GM18498 (cell line): Measurements from ENCODE around the gene NAT9.

Experiments used
- ATAC-seq: cut with Tn5 transposase; IDR thresholded peaks from one replicate; pipeline ENCODE4 v1.9.1; 2021; ENCODE audit warnings: mild to moderate bottlenecking, moderate library complexity; ENCODE audit not compliant: unreplicated experiment

NAT9 gene

DNA sequence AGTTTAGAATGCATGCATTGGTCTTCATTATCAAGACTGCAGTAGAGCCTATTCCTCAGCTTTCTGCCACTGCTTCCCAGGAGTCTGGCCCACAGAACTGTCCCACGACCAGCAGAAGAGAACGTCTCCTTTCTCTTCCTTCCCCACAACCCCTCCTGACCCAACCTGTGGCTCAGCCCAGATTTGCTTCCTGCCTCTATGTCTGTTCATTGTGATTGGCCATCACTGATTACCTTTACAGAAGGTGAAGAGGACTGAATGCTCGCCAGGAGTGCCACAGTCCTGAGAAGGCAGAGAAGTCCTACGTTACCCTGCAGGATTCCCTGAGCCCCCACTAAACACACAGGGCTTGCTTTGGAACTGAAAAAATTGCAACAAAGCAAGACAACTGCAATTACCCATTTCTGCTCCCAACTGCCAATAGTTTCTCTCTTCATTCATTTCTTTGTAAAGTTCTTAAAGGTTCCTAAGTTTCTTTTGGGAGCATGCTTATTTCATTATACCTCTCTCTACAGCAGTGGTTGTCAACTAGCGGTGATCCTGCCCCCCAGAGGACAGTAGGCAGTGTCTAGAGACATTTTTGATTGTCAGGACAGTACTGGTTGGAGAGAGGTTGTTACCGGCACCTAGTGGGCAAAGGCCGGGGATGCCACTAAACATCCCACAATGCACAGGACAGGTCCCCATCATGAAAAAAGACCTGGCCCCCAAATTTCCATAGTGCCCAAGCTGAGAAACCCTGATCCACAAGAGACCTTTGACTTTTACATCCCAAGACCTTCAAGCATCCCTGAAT is 4.5 kb upstream of the NAT9 start:
- no peak for ATAC-seq

DNA sequence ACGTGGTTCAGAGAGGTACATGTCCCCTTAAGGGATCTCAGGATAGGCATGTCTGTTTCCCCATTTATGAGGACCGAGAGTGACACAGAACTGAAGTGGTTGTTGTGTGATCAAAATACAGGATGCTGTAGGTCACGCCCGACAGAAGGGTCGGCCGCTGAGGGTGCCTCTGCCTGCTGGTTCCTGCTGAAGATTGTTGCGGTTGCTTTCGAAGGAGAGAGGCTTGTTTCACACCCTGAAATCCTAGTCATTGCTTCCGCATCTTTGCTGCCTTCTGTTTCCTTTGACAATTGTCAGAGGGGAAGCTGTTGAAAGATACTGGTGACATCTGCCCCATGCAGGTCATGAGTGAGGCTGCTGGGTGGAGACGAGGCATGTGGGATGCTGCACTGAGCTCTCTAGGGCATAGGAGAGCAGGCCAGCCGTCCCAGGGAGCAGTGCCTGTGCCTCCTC is 3.8 kb upstream of the NAT9 start:
- ATAC-seq, result peak; percentile 34

DNA sequence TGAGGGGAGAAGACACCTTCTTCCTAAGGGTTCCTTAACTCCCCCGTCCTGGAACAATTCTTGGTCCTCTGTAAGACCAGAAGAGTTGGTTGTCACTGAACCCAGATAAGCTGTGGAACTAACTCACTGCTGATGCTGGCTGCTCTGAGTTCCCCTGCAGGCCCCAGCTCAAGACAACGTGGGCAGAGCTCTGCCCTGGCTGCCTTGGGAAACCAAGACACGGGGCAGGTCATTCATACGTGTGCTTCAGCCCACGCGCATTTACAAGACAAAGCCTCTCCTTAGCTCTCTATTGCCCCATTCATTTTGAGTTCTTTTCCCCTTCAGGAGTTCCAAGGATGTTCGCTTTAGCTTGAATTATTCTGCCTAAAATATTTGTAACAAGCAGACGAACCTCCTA is 3.4 kb upstream of the NAT9 start:
- ATAC-seq, result no peak

DNA sequence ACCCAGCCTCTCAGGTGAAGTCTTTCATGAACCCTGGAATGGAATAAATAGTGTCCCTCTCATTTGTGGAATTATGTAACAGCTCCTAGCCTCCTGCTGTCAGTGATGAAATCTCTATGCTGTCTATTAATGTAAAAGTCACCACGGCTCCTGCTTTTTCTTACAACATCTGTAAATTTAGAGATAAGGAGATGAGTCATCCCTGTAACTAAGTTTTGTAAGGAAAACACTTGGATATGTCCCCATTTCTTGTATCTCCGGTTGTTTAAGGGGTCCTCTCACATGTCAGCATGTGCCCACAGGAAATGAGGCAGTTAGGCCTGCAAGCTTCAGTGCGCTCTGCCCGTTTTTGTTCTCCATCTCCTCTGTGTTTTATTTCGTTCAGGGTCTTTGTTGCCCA is 2.8 kb upstream of the NAT9 start:
- ATAC-seq, result no peak

DNA sequence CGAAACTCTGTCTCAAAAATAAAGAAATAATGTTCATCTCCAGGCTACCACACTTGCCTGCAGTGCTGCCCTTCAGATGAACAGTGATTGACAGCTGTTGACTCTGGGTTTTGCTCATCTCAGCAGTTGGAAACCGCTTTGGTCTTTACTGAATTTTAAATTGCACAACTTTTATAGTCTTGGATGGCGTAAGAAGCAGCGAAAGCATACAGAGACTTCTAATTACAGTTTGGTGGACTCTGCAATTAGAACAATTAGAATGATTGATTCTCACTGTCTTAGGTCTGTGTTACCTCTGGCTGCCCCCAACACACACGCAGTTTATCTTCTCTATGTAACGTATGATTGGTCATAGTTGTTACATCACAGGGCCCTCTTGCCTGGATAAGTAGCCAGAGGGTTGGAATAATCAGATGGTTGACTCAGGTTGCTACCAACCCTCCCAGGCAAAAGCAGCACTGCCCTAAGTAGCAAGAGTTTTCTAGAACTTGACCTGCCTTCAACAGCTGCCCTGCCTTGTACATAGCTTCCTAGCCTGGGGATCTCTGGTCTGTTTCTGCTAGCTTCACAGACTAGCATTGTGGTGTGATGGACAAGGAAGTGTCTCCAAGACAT is 1.9 kb upstream of the NAT9 start:
- ATAC-seq, result no peak

DNA sequence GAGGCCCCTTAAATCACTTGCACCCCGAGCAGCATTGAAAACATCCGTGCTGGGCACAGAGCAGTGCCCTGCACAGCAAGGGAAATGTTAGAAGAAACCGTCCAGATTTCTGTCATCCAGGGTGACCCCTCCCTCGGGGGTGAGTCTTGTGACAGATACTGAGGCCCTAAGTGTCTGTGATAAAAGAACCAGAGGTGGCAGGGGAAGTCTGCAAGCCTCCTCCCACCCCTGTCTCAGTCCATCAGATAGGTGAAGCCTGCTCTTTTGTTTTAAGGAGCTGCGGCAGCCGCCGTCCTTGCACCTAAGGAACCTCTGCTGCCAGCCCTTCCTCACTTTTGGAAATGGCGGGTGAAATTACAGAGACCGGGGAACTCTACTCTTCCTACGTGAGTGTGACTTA is 845 bp upstream of the NAT9 start:
- no peak for ATAC-seq

DNA sequence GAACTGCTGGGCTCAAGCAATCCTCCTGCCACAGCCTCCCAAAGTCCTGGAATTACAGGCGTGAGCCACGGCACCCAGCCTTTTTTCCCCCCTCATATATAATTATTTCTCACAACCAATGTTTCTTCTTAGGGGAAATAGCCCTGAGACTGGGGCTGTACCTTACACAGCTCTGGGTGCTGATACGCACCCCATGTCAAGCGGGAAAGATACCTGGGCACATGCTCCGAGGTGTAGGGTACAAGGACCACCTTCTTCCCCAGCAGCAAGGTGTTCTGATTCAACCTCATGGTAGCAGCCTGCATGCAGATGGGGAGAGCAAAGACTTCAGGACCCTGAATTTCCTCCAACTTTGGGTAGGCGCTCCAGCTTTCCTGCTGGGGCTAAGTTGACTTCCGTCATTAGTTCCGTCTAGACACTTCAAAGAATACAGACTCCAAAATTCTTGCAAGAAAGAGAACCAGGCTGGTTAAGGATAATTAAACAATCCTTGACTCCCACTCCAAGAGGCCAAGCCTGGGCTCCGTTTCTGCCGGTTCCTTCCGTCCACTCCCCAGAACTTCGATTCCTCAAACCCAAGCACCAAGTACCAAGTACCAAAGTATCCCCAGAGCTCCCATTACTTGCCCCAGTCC is 619 bp downstream of the NAT9 start:
- ATAC-seq, result no peak

DNA sequence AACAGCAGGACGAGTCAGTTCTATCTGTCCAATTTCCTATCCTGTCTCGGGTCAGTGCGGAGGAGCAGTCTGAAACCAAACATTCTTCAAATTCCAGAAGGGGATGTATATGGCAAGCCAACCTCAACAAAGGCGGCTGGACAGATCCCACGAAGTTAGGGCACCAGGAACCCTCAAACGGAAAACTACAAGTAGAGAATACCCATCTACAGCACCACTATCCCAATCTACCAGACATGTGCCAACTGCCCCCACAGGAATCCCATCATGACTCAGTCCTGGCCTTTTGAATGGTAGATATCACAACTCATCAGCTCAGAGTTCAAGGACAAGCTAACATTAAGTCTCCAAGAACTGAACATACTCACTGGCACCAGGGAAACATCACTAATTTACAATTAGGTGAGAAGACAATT is 2.3 kb downstream of the NAT9 start:
- no peak for ATAC-seq

DNA sequence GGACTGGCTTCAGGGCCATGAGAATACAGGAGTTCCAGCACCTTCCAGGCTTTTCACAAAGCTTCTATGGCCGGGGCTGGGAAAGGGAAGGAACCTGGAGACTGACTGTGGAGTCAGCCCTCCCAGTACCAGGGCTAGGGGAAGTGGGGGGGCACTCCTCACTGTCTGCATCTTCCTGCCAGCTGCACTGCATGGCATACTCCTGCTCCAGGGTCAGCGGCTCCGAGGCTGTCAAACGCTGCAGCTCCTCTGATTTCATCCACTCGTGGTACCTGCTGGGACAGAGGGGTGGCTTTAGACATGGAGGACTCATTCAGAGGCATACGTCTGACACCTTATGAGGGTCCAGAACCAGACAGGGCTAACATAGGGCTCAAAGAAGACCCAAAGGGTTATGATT is 2.7 kb downstream of the NAT9 start:
- ATAC-seq, result no peak

DNA sequence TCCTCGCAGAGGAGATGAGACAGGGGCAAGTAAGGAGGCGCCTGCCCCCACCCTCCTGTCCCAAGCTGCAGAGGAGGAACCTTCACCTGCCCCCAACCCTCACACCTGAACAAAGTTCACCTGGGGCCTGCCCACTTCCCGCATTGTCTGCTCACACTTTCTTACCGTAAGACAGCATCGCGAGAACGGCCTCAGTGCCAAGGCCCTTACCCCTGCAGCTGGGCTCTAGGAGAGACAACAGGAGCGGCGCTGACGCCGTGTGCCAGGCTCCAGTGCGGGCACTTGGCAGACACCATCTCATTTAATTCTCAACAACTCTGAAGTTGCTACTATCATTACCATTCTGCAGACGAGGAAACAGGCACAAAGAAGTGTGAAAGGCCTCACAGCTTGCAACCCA is 4.1 kb downstream of the NAT9 start:
- ATAC-seq, result no peak

DNA sequence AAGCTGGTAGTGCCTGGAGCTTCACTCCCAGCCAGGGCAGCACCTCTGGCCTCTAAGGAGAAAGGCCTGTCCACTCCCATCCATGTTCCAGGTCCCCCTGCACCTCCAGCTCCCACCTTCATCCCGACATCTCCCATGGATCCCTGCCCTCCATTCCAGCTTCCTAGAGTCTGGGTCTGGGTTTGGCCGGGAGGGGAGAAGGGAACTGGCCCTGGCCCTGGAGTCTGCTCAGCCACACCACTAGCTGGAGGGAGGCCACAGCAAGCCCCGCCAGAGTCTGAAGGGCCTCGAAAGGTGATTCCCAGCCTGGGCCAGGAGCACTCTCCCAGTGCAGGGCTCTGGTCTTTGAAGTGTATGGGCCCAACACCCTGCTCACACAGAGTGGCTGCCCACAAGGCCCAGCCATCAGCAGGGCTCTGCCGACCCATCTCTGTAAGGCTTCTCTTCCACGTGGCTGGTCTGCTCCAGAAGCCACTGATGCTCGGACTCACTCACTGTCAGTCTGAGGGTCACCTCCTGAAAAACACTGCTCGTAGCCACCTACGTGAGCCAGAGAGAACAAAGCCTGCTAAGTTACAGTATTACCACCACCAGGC is 4.7 kb downstream of the NAT9 start:
- ATAC-seq, result no peak

DNA sequence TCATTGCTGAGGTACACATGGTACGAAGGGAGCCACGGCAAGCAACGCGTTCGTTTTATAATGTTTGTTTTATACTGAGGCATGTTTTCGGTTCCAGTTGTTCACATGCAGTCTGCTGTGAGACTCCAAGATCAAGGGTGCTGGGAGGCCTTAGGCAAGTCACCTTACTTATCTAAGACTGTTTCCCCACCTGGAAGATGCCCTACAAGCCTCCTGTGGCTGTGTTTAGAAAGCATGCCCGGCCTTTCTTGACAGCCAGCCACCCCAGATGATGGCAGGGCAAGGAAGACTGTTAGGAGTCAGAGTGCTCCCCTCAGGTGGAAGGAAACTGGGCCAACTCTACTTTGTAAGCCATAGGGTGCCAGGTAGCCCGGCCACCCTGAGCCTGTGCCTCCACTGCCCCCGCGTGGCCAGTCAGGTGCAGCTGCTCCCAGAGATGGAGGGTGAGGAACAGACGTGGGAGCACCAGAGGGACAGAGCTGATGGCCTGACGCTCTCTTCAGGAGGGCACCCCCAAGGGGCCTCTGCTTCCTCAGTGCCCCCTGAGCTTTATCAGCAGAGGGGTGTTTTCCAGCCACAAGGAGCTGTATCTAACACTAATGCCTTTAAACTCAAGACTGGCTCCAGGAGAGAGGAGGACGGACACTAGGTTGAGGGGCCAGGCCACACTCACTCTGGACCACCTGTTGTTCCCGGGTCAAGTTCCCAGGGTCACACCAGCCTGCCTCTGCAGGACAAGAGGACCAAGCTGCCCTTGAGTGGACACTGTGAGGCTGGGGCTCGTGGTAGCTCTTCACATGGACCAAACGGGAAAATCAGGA is 5.4 kb downstream of the NAT9 start:
- no peak for ATAC-seq

DNA sequence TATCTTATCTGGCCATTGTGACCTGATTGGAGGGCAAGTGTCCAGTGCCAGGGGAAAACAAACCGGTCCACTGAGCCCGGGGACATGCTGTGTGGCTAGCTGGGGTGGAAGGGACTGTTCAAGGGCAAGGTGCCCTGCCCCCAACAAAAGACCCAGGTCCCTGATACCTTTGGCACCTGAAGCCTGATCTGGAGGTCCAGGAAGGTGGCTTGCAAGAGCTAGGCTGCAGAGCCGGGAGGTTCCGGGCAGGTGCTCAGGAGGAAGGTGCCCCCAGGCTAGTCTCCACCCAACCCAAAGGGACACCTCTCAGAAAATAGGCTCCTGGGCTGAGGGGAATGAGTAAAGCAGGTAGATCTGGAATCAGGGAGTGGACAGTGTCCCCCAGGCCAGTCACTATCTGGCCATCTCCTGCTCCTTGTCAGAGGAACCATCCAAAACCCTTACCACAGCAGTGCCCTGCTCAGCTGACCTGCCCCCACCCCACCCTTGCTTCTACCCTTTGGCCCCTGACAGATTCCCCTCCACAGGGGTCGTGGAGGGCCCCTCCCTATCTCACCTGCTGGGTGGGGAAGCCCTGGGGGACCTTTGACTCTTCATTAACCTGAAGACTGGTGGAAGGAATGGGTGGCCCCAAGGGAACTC is 6.2 kb downstream of the NAT9 start:
- no peak for ATAC-seq

DNA sequence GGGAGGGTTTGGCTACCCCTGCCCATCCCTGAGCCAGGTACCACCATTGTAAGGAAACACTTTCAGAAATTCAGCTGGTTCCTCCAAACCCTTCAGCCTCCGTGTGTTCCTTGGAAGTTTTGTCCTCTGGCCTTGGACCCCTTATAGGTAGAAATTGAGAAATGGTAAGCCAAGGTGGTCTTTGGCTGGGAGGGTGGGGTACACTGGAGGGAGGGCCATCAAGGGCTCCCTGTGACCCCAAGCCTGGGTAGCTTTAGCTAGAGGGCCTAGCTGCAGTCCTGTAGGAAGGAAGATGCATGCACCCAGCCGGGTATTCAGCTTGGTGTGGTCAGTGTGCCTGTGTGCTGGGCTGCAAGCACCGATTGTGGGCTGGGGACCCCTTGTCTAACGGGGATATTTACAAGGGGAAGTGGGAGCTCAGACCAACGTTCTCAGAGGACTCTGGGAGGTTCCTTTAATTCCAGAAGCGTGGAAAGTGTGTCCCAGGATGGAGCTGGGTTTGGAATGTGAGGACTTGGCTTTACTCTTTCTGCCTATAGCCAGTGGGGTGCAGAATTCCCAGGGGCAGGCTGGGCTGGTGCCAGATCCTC is 6.8 kb downstream of the NAT9 start:
- ATAC-seq, result no peak

DNA sequence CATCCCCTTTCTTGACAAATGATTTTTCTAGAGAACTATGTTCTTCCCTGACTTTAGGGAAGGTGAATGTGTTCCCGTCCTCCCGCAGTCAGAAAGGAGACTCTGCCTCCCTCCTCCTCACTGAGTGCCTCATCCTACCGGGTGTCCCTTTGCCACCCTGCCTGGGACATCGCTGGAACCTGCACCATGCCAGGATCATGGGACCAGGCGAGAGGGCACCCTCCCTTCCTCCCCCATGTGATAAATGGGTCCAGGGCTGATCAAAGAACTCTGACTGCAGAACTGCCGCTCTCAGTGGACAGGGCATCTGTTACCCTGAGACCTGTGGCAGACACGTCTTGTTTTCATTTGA is 7.4 kb downstream of the NAT9 start:
- ATAC-seq, result no peak

DNA sequence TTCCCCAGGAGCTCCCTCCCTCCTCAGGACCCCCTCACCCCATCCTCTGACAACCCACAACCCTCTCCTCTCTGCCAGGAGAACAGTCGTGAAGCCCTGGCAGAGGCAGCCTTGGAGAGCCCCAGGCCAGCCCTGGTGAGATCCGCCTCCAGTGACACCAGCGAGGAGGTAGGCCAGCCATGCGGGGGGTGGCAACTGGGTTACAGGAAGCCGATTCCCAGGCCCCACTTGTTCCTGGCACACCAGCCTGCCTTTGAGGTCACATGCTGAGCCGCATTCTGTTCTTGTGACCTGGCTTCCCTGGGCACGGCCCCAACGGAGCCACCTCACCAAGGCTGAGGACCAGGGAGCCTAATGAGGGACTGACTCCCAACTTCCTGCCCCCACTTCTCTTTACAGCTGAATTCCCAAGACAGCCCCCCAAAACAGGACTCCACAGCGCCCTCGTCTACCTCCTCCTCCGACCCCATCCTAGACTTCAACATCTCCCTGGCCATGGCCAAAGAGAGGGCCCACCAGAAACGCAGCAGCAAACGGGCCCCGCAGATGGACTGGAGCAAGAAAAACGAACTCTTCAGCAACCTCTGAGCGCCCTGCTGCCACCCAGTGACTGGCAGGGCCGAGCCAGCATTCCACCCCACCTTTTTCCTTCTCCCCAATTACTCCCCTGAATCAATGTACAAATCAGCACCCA is 7.9 kb downstream of the NAT9 start:
- no peak for ATAC-seq

DNA sequence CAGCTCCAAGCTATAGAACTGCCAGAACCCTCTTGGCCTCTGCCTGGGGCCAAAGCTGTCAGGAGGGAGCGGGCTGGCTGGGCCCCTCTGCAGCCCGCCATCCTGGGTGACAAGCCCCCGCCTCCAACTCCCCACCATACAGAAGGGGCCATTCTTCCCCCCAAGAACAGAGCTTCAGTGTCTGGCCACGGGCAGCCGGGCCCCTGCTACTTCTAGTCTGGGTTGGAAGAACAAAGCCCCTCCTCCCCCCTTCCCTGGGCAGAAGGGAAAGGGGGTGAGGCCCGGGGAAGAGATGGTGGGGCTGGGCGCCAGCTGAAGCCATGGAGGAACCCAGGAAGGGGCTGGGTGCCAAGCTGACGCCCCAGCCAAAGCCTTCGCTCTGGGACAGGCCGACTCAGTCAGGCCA is 9.0 kb downstream of the NAT9 start:
- no peak for ATAC-seq

DNA sequence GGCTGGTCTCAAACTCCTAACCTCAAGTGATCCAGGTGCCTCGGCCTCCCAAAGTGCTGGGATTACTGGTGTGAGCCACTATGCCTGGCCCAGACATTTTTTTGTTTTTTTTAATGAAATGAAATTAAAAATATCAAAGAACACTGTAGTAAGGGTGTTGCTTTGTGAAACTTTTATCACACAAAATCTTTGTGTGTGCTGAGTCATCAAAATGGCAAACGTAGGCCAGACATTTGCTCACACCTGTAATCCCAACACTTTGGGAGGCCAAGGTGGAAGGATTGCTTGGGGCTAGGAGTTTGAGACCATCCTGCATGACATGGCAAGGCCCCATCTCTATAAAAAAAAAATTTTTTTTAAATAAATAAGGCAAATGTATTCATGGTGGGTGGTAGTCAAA is 9.7 kb downstream of the NAT9 start:
- no peak for ATAC-seq

DNA sequence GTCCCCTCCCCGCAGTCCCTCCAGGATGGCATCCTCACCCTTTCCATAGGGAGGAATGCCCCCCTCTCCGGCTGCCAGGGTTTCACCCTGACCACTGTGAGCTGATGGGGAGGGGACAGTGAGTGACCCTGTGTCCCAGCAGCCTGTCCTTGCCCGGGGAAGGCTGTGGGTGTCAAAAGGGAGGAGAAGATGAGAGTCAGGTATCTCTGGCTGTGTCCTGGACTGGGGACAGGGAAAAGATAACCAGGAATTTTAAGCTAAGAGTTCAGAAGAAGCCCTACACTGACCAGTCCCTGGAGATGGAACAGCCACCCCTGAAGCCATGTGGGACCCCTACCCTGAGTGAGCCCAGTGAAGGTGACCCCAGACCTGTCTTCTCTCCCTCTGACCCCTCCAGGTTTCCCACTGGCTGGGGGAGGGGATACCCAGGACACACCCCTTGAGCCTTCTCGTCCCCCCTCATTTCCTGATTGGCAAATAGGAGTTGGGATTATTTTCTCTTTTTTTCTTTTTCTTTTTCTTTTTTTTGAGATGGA is 11.3 kb downstream of the NAT9 start:
- ATAC-seq, result no peak
